Endodermal cell (in vitro differentiated cells): Measurements from ENCODE around the gene POP4. TPM values are rescaled to one million over a fixed set of nuclear protein-coding genes. Genes with fewer than 3 reads are reported as not detected.

Experiments
- DNase-seq: peaks from one replicate; pipeline ENCODE4 v3.0.0-alpha.2; 2017
- H3K27ac ChIP-seq: 2 replicates; pipeline ENCODE4 v1.5.1; 2013; ENCODE audit warnings: mild to moderate bottlenecking, low read depth, low read length, moderate library complexity
- H3K27me3 ChIP-seq: 2 replicates; pipeline ENCODE4 v1.6.1; 2013; ENCODE audit warnings: mild to moderate bottlenecking, low read length, moderate library complexity; ENCODE audit not compliant: insufficient read depth, control insufficient read depth, poor library complexity, severe bottlenecking
- H3K36me3 ChIP-seq: 2 replicates; pipeline ENCODE4 v1.7.0; 2013; ENCODE audit warnings: mild to moderate bottlenecking, low read length, moderate library complexity; ENCODE audit not compliant: control insufficient read depth, insufficient read depth
- H3K4me1 ChIP-seq: one replicate; pipeline ENCODE4 v1.7.0; 2013; ENCODE audit warnings: low read length; ENCODE audit not compliant: control insufficient read depth, insufficient read depth
- H3K4me3 ChIP-seq: 2 replicates; pipeline ENCODE4 v1.5.1; 2013; ENCODE audit warnings: mild to moderate bottlenecking, low read length, moderate library complexity
- H3K9ac ChIP-seq: 2 replicates; pipeline ENCODE4 v1.6.1; 2013; ENCODE audit warnings: mild to moderate bottlenecking, low read length, moderate library complexity; ENCODE audit not compliant: poor library complexity, severe bottlenecking; ENCODE audit errors: extremely low read depth
- H3K9me3 ChIP-seq: 2 replicates; pipeline ENCODE4 v1.6.1; 2013; ENCODE audit warnings: mild to moderate bottlenecking, low read length, moderate library complexity; ENCODE audit not compliant: control insufficient read depth
- H3K27ac Mint-ChIP-seq: 2 replicates; pipeline ENCODE4 v1.8.0; 2020; ENCODE audit warnings: mixed read lengths
- H3K27me3 Mint-ChIP-seq: 2 replicates; pipeline ENCODE4 v1.8.0; 2021; ENCODE audit warnings: mild to moderate bottlenecking, mixed read lengths; ENCODE audit not compliant: insufficient read depth
- H3K36me3 Mint-ChIP-seq: 2 replicates; pipeline ENCODE4 v1.8.0; 2020; ENCODE audit warnings: low read depth, mixed read lengths
- H3K4me1 Mint-ChIP-seq: 2 replicates; pipeline ENCODE4 v1.8.0; 2020; ENCODE audit warnings: mixed read lengths
- H3K4me3 Mint-ChIP-seq: 2 replicates; pipeline ENCODE4 v1.8.0; 2020; ENCODE audit warnings: mild to moderate bottlenecking, moderate library complexity, mixed read lengths
- H3K9me3 Mint-ChIP-seq: 2 replicates; pipeline ENCODE4 v1.8.0; 2020; ENCODE audit warnings: mild to moderate bottlenecking, mixed read lengths
- WGBS, 2 experiments: methylation state at CpG; one replicate each; pipeline versions ENCODE4 v1.1.5 to v1.1.7; 2013; ENCODE audit warnings: missing lambda C conversion rate in 2 of 2, mixed read lengths in 1 of 2; ENCODE audit not compliant: insufficient coverage in 1 of 2, insufficient read length in 1 of 2; 5-methylcytosine and 5-hydroxymethylcytosine counted together
- total RNA-seq, 2 donors: library from RNA; stranded (reverse); fragmentation: NEBNext Ultra II Directional in 1 of 2; extraction: Animal tissue kit (Norgen Biotek cat#: 25700) in 1 of 2; gene quantifications; 2 replicates in 1 of 2; 3 replicates in 1 of 2; pipeline ENCODE4 v1.2.1, GENCODE V29; 2021
- TF ChIP-seq, protein P1 (sequence below): fragments of 200-600 bp; sonication (generic); conservative IDR thresholded peaks from 2 replicates; pipeline ENCODE4 v1.5.0; 2021; ENCODE audit warnings: antibody characterized with exemption, mild to moderate bottlenecking

Gene POP4
- total RNA-seq, 2 donors from 2014 or later = 58.2 to 59.7 TPM

DNA sequence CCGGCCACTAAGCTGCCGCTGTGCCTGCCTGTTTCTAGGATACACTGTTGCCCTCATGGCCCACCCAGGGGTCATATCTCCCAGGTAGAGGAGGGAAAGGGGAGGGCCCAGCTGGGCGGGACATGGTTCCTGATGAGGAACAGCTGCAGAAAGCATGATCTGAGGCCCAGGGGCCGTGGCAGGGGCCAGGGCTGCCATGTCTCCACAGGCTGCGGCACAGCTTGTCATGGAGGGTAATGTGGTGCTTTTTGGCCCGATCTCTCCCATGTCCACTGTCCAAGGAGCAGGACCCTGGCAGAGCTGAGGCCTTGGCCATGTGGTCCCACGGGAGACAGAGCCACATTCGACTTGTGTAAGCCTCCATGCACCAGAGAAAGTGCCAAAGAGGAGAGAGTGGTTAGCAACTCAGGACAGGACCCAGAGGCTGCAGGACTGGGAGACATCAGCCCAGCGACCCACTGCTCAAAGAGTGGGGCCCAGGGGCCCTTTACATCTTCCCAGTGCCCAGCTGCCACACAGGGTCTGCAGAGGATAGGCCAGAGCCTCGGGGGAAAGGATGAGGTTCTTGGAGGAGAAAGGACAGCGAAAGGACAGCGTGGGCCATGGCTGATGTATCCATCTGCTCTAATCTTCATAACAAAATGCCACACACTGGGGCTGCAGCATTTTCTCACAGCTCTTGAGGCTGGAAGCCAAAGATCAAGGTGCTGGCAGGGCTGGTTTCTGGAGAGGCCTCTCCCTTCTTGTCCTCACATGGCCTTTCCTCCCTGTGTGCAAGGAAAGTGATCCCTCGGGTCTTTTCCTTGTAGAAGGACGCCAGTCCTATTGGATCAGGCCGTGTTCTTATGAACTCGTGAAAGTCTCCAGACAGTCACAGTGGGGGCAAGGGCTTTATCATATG, 11.5 kb downstream of the POP4 start:
- no peak overlapping the region for H3K4me3 Mint-ChIP-seq
- no peak overlapping the region for H3K27ac Mint-ChIP-seq

DNA sequence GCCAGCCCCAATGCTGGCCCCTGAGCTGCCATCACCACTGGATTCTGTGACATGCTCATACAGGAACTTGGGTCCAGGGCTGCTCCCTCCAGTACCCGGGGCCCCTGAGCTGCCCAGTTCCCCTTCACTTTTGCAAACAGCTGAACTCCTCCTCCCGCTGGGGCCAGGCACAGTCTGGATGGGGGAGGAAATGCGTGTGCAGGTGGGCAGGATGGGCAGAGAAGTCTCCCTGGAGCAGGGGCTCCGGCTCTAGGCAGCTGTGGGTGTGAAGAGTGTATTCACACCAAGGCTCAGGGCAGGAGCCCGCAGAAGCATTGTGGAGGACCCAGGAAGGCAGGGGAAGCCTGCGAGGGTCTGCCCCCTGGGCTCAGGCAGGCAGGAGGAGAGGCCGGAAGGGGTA, 12.4 kb downstream of the POP4 start:
- Mint-ChIP-seq H3K27ac (no peak overlapping the region), H3K27me3 (peaks cover 1% of the 10 kb centered on the region), H3K36me3 (peaks cover 22% of the 10 kb centered on the region), H3K4me3 (no peak overlapping the region), H3K4me1 (no peaks in the 10 kb centered on the region), H3K9me3 (no peaks in the 10 kb centered on the region)
- no peaks in the 10 kb centered on the region for H3K4me1 ChIP-seq
- WGBS, 2 experiments = 89 to 97% methylated on average over 4 to 7 of the region's 7 CpGs
- TF ChIP-seq, protein P1, sequence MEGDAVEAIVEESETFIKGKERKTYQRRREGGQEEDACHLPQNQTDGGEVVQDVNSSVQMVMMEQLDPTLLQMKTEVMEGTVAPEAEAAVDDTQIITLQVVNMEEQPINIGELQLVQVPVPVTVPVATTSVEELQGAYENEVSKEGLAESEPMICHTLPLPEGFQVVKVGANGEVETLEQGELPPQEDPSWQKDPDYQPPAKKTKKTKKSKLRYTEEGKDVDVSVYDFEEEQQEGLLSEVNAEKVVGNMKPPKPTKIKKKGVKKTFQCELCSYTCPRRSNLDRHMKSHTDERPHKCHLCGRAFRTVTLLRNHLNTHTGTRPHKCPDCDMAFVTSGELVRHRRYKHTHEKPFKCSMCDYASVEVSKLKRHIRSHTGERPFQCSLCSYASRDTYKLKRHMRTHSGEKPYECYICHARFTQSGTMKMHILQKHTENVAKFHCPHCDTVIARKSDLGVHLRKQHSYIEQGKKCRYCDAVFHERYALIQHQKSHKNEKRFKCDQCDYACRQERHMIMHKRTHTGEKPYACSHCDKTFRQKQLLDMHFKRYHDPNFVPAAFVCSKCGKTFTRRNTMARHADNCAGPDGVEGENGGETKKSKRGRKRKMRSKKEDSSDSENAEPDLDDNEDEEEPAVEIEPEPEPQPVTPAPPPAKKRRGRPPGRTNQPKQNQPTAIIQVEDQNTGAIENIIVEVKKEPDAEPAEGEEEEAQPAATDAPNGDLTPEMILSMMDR = no peak
- H3K4me3 ChIP-seq = no peak overlapping the region
- H3K27ac ChIP-seq = no peak overlapping the region
- DNase-seq = no peak
- H3K36me3 ChIP-seq = peaks cover 17% of the 10 kb centered on the region
- no peak overlapping the region for H3K9ac ChIP-seq
- H3K27me3 ChIP-seq = no peaks in the 10 kb centered on the region
- no peaks in the 10 kb centered on the region for H3K9me3 ChIP-seq

More for the DNA sequence above, 11.5 kb downstream of the POP4 start:
- 90 to 91% methylated on average over 8 to 16 of the region's 16 CpGs for WGBS, 2 experiments
- TF ChIP-seq, protein P1 = no peak
- H3K9me3 Mint-ChIP-seq = no peaks in the 10 kb centered on the region
- H3K4me1 Mint-ChIP-seq = no peaks in the 10 kb centered on the region
- Histone ChIP-seq H3K4me3 (no peak overlapping the region), H3K27me3 (no peaks in the 10 kb centered on the region), H3K9ac (no peak overlapping the region), H3K4me1 (no peaks in the 10 kb centered on the region), H3K36me3 (peaks cover 25% of the 10 kb centered on the region), H3K27ac (no peak overlapping the region), H3K9me3 (no peaks in the 10 kb centered on the region)
- H3K36me3 Mint-ChIP-seq = peaks cover 29% of the 10 kb centered on the region
- H3K27me3 Mint-ChIP-seq = peaks cover 1% of the 10 kb centered on the region
- no peak for DNase-seq

DNA sequence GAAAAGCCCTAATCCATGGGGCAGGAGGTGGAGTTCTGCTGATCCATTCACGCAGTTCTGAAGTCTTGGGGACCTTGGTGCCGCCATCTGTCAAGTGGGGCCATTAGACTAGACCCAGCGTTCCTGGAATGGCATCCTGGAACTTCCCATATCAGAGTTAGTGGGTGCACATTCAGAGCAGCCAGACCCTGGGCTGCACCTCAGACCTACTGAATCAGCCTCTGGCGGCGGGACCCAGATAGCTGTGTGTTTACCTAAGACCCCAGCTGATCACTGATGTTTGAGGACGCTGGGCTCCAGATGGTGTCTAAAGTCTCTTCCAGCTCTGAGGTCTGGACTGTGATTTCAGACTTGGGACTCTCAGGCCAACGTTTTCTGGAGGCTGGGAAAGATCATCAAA, 12.8 kb downstream of the POP4 start:
- Histone ChIP-seq H3K27me3 (no peaks in the 10 kb centered on the region), H3K36me3 (peaks cover 15% of the 10 kb centered on the region), H3K9ac (no peak overlapping the region), H3K9me3 (no peaks in the 10 kb centered on the region), H3K27ac (no peak overlapping the region), H3K4me3 (no peak overlapping the region), H3K4me1 (no peaks in the 10 kb centered on the region)
- Mint-ChIP-seq H3K4me1 (no peaks in the 10 kb centered on the region), H3K4me3 (no peak overlapping the region), H3K27me3 (peaks cover 1% of the 10 kb centered on the region), H3K27ac (no peak overlapping the region), H3K9me3 (no peaks in the 10 kb centered on the region), H3K36me3 (peaks cover 21% of the 10 kb centered on the region)
- TF ChIP-seq, protein P1 = no peak
- no peak for DNase-seq
- 81 to 93% methylated on average over 6 to 7 of the region's 7 CpGs for WGBS, 2 experiments
